ENCODE results near the gene C19orf44. TPM values are rescaled to one million over a fixed set of nuclear protein-coding genes. Genes with fewer than 3 reads are reported as not detected.
"Not testable (repeated sequence)": the region's sequence is repeated elsewhere in the genome, so short reads cannot be mapped to it uniquely, and the experiment has no call there.

C19orf44 gene
- total RNA-seq, 1 donor from 2014 or later = 13.2 TPM

DNA sequence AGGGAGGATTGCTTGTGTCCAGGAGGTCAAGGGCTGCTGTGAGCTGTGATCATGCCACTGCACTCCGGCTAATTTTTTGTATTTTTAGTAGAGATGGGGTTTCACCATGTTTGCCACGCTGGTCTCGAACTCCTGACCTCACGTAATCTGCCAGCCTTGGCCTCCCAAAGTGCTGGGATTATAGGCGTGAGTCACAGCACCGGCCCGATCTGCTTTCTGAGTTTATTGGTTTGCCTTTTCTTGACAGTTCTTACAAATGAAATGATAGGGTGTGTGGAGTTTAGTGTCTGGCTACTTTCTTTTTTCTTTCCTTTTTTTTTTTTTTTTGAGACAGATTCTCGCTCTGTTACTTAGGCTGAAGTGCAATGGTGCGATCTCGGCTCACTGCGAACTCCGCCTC, 848 bp downstream of the C19orf44 start:
- peaks cover 4% of the 10 kb centered on the region for H3K36me3 Mint-ChIP-seq
- Histone ChIP-seq H3F3A (ENCODE audit: low read depth) (no peaks in the 10 kb centered on the region), H3K4me2 (peak overlapping the region; percentile 92), H2AFZ (replicated peaks) (no peak overlapping the region), H3K4me1 (peaks cover 5% of the 10 kb centered on the region), H3K27me3 (no peaks in the 10 kb centered on the region), H3K27ac (no peak overlapping the region), H3K79me2 (ENCODE audit: low read depth) (peaks cover 23% of the 10 kb centered on the region), H3K36me3 (no peaks in the 10 kb centered on the region), H3K9ac (peak overlapping the region; percentile 52), H3K4me3 (peak overlapping the region; percentile 74), H3K9me3 (ENCODE audit: low read depth) (no peaks in the 10 kb centered on the region), H4K20me1 (ENCODE audit: low read depth) (no peaks in the 10 kb centered on the region)
- H3K4me3 Mint-ChIP-seq = peak overlapping the region; percentile 92
- H3K9me3 Mint-ChIP-seq = no peaks in the 10 kb centered on the region
- no peak for DNase-seq (ENCODE audit: low spot score)
- TF ChIP-seq EZH2 (IDR thresholded peaks at IDR 0.05) = no peak
- TF ChIP-seq, protein P1, sequence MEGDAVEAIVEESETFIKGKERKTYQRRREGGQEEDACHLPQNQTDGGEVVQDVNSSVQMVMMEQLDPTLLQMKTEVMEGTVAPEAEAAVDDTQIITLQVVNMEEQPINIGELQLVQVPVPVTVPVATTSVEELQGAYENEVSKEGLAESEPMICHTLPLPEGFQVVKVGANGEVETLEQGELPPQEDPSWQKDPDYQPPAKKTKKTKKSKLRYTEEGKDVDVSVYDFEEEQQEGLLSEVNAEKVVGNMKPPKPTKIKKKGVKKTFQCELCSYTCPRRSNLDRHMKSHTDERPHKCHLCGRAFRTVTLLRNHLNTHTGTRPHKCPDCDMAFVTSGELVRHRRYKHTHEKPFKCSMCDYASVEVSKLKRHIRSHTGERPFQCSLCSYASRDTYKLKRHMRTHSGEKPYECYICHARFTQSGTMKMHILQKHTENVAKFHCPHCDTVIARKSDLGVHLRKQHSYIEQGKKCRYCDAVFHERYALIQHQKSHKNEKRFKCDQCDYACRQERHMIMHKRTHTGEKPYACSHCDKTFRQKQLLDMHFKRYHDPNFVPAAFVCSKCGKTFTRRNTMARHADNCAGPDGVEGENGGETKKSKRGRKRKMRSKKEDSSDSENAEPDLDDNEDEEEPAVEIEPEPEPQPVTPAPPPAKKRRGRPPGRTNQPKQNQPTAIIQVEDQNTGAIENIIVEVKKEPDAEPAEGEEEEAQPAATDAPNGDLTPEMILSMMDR (IDR thresholded peaks at IDR 0.05) = no peak
- no peak for TF ChIP-seq EZH2phosphoT487 (IDR thresholded peaks at IDR 0.05)
- no peak overlapping the region for H3K27ac Mint-ChIP-seq
- H3K4me1 Mint-ChIP-seq = peaks cover 20% of the 10 kb centered on the region
- peaks cover 2% of the 10 kb centered on the region for H3K27me3 Mint-ChIP-seq (ENCODE audit: insufficient read depth, low read depth)

DNA sequence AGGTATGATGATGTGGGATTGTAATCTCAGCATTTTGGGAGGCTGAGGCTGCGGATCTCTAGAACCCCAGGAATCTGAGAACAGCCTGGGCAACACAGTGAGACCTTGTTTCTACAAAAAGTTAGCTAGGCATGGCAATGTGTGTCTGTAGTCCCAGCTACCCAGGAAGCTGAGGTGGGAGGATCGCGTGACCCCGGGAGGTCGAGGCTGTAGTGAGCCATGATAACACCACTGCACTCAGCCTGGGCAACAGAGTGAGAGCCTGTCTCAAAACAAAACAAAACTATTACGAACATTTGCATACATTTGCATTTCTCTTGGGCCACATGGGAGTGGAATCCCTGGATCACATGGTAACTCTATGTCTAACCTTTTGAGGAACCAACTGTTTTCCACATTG, 1.6 kb downstream of the C19orf44 start:
- Mint-ChIP-seq H3K4me1 (peaks cover 20% of the 10 kb centered on the region), H3K36me3 (peaks cover 7% of the 10 kb centered on the region), H3K9me3 (no peaks in the 10 kb centered on the region), H3K27ac (peak overlapping the region; percentile 49), H3K27me3 (ENCODE audit: insufficient read depth, low read depth) (peaks cover 2% of the 10 kb centered on the region), H3K4me3 (peak overlapping the region; percentile 92)
- no peaks in the 10 kb centered on the region for H4K20me1 ChIP-seq (ENCODE audit: low read depth)
- H3K36me3 ChIP-seq = no peaks in the 10 kb centered on the region
- peaks cover 5% of the 10 kb centered on the region for H3K4me1 ChIP-seq
- H3K79me2 ChIP-seq (ENCODE audit: low read depth) = peaks cover 23% of the 10 kb centered on the region
- no peaks in the 10 kb centered on the region for H3K9me3 ChIP-seq (ENCODE audit: low read depth)
- H3K4me2 ChIP-seq = no peak overlapping the region
- DNase-seq (ENCODE audit: low spot score) = no peak
- H3F3A ChIP-seq (ENCODE audit: low read depth) = no peaks in the 10 kb centered on the region
- H3K27ac ChIP-seq = no peak overlapping the region
- no peaks in the 10 kb centered on the region for H3K27me3 ChIP-seq
- H3K4me3 ChIP-seq = no peak overlapping the region
- TF ChIP-seq, protein P1 (IDR thresholded peaks at IDR 0.05) = no peak
- TF ChIP-seq EZH2 (IDR thresholded peaks at IDR 0.05) (no peak), EZH2phosphoT487 (IDR thresholded peaks at IDR 0.05) (no peak)
- no peak overlapping the region for H3K9ac ChIP-seq
- no peak overlapping the region for H2AFZ ChIP-seq (replicated peaks)

DNA sequence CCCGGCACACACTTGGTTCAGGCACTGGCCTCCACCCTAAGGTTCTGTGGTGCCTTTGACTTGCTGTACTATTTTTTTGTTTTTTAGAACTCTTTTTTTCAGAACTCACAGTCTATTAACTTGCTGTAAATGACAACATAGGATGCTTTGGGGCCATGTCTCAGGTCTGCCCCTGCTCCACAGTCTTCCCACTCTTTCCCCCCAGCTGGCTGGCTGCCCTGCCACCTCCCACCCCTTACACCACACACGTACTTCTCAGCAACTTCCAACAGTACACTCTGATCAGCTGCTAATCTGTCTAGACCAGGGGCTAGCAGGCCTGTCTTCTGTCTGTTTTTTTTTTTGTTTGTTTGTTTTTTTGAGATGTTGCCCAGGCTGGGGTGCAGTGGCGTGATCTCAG, 8.1 kb downstream of the C19orf44 start:
- Histone ChIP-seq H2AFZ (replicated peaks) (no peak overlapping the region), H3K4me1 (no peaks in the 10 kb centered on the region), H3F3A (ENCODE audit: low read depth) (no peaks in the 10 kb centered on the region), H4K20me1 (ENCODE audit: low read depth) (no peaks in the 10 kb centered on the region), H3K27ac (no peak overlapping the region), H3K9ac (no peak overlapping the region), H3K4me3 (no peak overlapping the region), H3K79me2 (ENCODE audit: low read depth) (no peaks in the 10 kb centered on the region), H3K27me3 (no peaks in the 10 kb centered on the region), H3K4me2 (no peak overlapping the region), H3K9me3 (ENCODE audit: low read depth) (no peaks in the 10 kb centered on the region), H3K36me3 (no peaks in the 10 kb centered on the region)
- Mint-ChIP-seq H3K9me3 (no peaks in the 10 kb centered on the region), H3K27ac (no peak overlapping the region), H3K4me3 (no peak overlapping the region), H3K36me3 (peaks cover 10% of the 10 kb centered on the region), H3K27me3 (ENCODE audit: insufficient read depth, low read depth) (no peaks in the 10 kb centered on the region), H3K4me1 (no peaks in the 10 kb centered on the region)
- no peak for DNase-seq (ENCODE audit: low spot score)
- TF ChIP-seq EZH2phosphoT487 (IDR thresholded peaks at IDR 0.05) (no peak), EZH2 (IDR thresholded peaks at IDR 0.05) (no peak)
- TF ChIP-seq, protein P1 (IDR thresholded peaks at IDR 0.05) = no peak

DNA sequence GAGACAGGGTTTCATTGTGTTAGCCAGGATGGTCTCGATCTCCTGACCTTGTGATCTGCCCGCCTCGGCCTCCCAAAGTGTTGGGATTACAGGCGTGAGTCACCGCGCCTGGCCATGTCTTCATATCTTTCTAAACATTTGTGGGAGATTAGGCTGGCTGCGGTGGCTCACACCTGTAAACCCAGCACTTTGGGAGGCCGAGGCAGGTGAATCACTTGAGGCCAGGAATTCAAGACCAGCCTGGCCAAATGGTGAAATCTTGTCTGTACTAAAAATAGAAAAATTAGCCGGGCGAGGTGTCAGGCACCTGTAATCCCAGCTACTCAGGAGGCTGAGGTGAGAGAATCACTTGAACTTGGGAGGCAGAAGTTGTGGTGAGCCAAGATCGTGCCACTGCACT, 10.0 kb downstream of the C19orf44 start:
- H3K36me3 Mint-ChIP-seq; H3K4me3 Mint-ChIP-seq; DNase-seq (ENCODE audit: low spot score); H3K27me3 Mint-ChIP-seq (ENCODE audit: insufficient read depth, low read depth); H3K4me1 Mint-ChIP-seq; H3K9ac ChIP-seq; H3K36me3 ChIP-seq; H4K20me1 ChIP-seq (ENCODE audit: low read depth); H3K9me3 Mint-ChIP-seq; H3K4me3 ChIP-seq; H3K27me3 ChIP-seq; H3K9me3 ChIP-seq (ENCODE audit: low read depth); H3K4me2 ChIP-seq; H3K27ac ChIP-seq; H3K4me1 ChIP-seq; H2AFZ ChIP-seq (replicated peaks); H3K79me2 ChIP-seq (ENCODE audit: low read depth); H3F3A ChIP-seq (ENCODE audit: low read depth); H3K27ac Mint-ChIP-seq: not testable (repeated sequence)
